Ovary (tissue), 3 donors: ENCODE results near the gene RNF43.

Source experiments
- CTCF ChIP-seq, 3 donors: fragments of 450-650 bp in 2 of 3; fragments of 200-600 bp in 1 of 3; IDR thresholded peaks; one replicate each; pipeline versions ENCODE4 v1.5.1 to v1.8.0; 2016 to 2022; ENCODE audit warnings: antibody characterized with exemption in 3 of 3, mild to moderate bottlenecking in 1 of 3
- EP300 ChIP-seq: sonication (generic); formaldehyde crosslinking; IDR thresholded peaks from one replicate; pipeline ENCODE4 v1.6.1; 2017; ENCODE audit warnings: antibody characterized with exemption
- POLR2A ChIP-seq: fragments of 450-650 bp; IDR thresholded peaks from one replicate; pipeline ENCODE4 v1.6.1; 2017; ENCODE audit warnings: antibody characterized with exemption, mild to moderate bottlenecking, moderate library complexity
- donor health status: DM: no; HTN: no; CAD: no.

DNA sequence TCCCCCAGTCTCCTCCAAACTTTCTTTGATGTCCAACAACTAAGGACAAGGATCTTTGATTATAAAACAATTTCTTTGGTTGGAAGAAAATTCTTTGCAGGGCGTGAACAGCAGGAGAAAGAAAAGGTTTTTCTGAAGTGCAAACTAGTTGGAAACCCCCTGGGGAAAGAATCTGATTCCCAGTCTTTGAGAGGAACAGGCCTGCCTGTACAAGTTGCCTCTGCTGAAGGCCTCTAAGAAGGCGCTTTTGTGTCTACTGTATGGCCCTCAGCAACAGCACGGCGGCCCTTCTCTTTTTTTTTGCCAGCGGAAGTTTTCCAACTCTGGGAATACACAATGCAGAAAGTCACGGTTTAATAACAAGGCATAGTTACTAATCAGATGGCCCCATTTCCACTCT lies 14.0 kb downstream of the RNF43 start:
- TF ChIP-seq CTCF (IDR thresholded peaks at IDR 0.05) (no peak), EP300 (no peak), POLR2A (no peak)
